NCI-H1694 treated with DMSO at 0.1 percent for 48 hours (cell line): Measurements from ENCODE around the gene MGAT5.
A peak's percentile ranks its signal among the peaks of the same experiment; 100 is the strongest.

Experiments used
- DNase-seq: peaks from one replicate; lab custom pipeline; 2025; lab: John Stamatoyannopoulos, UW

Gene MGAT5

GRCh38 chr2:134336921-134337320 lies 83.0 kb downstream of the MGAT5 start:
- no peak for DNase-seq

DNA sequence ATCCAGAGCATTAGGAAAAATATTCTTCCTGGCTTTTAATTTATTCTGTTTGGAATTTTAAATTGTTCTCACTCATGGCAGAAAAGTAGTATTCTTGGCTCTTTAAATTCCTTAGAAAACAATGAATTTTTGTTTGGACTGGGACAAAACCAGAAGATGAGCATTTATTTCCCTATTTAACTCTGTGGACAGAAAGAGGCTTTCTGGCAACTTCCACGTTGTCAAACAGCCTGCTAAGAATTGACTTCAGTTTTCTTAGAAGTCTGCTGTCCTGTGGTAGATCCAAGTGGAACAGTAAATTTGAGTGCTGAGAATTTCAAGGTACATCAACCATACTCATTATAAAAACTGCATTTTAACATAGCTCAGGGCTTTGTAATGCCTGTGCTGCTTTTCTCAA lies 83.8 kb downstream of the MGAT5 start:
- no peak for DNase-seq

DNA sequence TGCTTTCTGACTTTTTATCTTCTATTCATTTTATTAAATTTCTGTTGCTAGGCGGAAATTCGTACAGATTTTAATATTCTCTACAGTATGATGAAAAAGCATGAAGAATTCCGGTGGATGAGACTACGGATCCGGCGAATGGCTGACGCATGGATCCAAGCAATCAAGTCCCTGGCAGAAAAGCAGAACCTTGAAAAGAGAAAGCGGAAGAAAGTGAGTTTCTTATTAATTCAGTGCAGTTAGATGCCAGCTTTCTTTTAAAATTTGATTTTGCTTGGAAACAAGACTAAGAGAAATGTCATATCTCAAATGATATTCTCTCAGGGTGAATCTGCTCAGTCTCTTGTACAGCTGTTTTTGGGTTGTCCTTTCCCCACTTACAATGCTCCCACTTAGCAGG lies 84.3 kb downstream of the MGAT5 start:
- DNase-seq = no peak

DNA sequence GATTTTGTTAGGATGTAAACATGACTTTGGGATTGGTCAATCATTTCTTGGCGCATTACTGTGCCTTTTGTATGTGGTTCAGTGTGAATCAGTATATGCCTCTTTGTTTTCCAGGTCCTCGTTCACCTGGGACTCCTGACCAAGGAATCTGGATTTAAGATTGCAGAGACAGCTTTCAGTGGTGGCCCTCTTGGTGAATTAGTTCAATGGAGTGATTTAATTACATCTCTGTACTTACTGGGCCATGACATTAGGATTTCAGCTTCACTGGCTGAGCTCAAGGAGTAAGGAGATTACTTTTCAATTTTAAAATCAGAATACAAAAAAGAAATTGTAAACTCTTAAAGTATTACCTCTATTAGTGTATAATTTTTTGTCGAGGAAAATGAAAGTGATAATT lies 87.6 kb downstream of the MGAT5 start:
- DNase-seq = no peak

DNA sequence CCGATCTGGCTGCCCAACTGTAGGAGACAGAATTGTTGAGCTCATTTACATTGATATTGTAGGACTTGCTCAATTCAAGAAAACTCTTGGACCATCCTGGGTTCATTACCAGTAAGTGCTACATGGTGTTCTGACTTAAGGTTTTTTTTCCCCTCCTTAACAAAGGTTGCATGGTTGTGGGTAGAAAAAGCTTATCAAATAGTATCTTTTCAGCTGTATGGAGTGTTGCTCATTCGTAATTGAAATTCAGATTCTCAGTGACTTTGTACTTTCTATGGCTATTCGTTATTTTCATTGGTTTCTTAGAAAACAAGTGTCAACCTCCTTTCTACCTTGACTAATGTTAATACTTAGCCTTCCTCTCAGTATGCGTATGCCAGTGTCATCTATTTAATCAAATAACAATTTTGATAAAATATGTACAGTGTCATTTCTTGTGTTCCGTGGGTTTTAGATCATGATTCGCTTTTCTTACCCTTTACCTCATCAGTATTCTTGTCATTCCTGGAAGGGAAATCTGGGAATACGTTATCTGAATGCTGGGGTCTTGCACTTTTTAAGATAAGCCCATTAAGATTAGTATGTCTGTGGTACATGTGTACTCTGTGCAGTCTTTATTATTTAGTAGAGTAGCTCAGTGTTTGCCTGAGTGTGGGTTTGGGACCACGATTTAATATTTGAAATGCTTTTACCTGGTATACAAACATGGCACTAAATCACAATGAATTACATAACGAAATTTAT lies 91.3 kb downstream of the MGAT5 start:
- DNase-seq = no peak

- DNase-seq = no peak
These were observed 92.3 kb downstream of the MGAT5 start for GRCh38 chr2:134346141-134346540.

GRCh38 chr2:134347756-134348155 lies 93.9 kb downstream of the MGAT5 start:
- DNase-seq = no peak

DNA sequence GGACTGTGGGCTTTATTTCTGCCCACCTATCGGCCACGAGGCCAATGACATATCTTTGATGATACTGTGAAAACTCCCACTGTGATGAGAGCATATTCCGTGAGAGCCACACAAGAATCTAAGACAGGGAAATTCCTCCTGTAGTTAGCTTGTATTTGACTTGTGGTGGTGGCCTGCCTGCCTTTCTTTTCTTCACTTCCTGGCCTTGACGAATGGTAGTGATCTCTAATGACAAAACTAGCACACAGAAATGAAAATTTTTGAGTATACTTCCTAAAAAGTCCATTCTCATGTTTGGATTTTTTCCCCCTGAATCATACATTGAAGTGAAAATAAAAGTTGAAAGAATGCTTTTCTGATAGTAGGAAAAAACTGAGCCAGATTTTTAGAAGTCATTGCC lies 94.4 kb downstream of the MGAT5 start:
- DNase-seq = no peak

GRCh38 chr2:134348760-134349159 lies 94.9 kb downstream of the MGAT5 start:
- DNase-seq = no peak

GRCh38 chr2:134351016-134351415 lies 97.1 kb downstream of the MGAT5 start:
- peak; percentile 93 for DNase-seq

GRCh38 chr2:134351899-134352298 lies 98.0 kb downstream of the MGAT5 start:
- no peak for DNase-seq

DNA sequence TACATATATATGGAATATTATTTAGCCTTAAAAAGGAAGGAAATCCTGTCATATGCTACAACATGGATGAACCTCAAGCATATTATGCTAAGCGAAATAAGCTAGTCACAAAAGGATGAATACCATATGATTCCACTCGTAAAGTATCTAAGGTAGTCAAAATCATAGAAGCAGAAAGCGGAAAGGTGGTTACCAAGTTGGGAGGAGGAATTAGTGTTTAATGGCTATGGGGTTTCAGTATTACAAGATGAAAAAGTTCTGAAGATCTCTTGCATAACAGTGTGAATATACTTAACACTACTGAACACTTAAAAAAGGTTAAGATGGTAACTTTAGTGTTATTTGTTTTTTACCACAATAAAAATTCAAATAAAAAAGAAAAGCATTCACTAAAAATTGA lies 99.0 kb downstream of the MGAT5 start:
- no peak for DNase-seq

DNA sequence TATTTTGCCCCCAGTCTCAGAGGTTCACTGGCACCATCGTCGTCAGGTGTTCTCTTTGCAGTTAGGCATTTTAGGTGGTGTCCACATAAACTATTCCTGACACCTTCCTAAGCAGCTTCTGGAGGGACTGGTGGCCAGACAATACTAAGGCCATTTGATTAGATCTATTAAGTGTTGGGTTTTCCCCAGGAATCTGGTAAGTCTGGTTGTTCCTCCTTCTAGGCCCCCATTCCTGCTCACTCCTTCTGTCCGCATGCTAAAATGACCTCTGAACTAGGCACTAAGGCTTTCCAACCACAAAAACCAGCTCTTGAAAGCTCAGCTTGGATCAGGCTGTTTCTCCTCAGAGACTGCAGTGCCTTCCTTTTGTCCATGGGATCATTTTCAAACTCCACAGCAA lies 100.7 kb downstream of the MGAT5 start:
- no peak for DNase-seq

- no peak for DNase-seq
These were observed 103.9 kb downstream of the MGAT5 start for GRCh38 chr2:134357814-134358213.

- peak; percentile 65 for DNase-seq
These were observed 105.7 kb downstream of the MGAT5 start for GRCh38 chr2:134359367-134360081.

GRCh38 chr2:134360745-134361487 lies 107.0 kb downstream of the MGAT5 start:
- DNase-seq = peak; percentile 91

- DNase-seq = no peak
These were observed 107.8 kb downstream of the MGAT5 start for GRCh38 chr2:134361648-134362047.

GRCh38 chr2:134362152-134362668 lies 108.3 kb downstream of the MGAT5 start:
- DNase-seq = no peak

- no peak for DNase-seq
These were observed 108.9 kb downstream of the MGAT5 start for GRCh38 chr2:134362740-134363139.

- no peak for DNase-seq
These were observed 111.5 kb downstream of the MGAT5 start for GRCh38 chr2:134365356-134365755.

DNA sequence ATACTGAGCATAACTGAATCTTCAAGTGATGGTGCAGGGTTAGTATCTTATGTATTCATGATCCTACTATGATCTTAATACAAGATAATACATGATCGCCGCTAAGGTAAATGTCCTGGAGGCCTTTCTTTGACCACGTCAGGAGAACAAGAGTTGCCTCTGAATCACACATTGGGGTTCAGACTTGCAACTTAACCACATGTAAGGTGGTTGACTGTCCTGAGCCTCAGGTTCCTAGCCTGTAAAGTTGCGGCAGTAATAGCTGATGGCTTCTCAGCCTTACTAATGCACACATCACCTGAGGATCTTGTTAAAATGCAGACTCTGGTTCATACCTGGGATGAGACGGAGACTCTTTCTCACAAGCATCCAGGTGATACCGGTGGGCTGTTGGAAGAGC lies 112.5 kb downstream of the MGAT5 start:
- DNase-seq = no peak

- DNase-seq = no peak
These were observed 113.3 kb downstream of the MGAT5 start for GRCh38 chr2:134367213-134367612.
